Bronchial epithelial cell (primary cell): Measurements from ENCODE around the gene ZC2HC1B. TPM values are rescaled to one million over a fixed set of nuclear protein-coding genes. Genes with fewer than 3 reads are reported as not detected.

Experiments used
- DNase-seq: peaks from one replicate; pipeline ENCODE4 v3.0.0-alpha.2; 2010; ENCODE audit warnings: low read depth
- FAIRE-seq: peaks from 2 replicates; lab custom pipeline; 2011; peaks lifted over from hg19 to GRCh38; lab: Jason Lieb, UNC
- H3K27me3 ChIP-seq: 2 replicates; pipeline ENCODE4 v1.5.1; 2011; ENCODE audit warnings: low read length; ENCODE audit not compliant: control insufficient read depth, insufficient read depth
- H3K36me3 ChIP-seq: 2 replicates; pipeline ENCODE4 v1.5.1; 2011; ENCODE audit warnings: low read length; ENCODE audit not compliant: control insufficient read depth, insufficient read depth
- H3K4me3 ChIP-seq: 2 replicates; pipeline ENCODE4 v1.5.1; 2011; ENCODE audit warnings: mild to moderate bottlenecking, low read depth, low read length, control low read depth
- CTCF ChIP-seq: IDR thresholded peaks from 2 replicates; pipeline ENCODE4 v1.5.1; 2011; ENCODE audit warnings: mild to moderate bottlenecking, moderate library complexity, low read length, control low read depth, inconsistent platforms; ENCODE audit not compliant: insufficient read depth, severe bottlenecking
- total RNA-seq: library from RNA; depleted of rRNA; stranded (reverse); fragments of >200 nt; gene quantifications from 2 replicates; pipeline ENCODE4 v1.2.1, GENCODE V29; 2014

Gene ZC2HC1B
- total RNA-seq, 1 donor from 2014 or later, result not detected

GRCh38 chr6:143963158-143963919 is 99.1 kb downstream of the ZC2HC1B start:
- DNase-seq, result no peak
- FAIRE-seq, result no peak
- TF ChIP-seq CTCF, result no peak
- Histone ChIP-seq H3K36me3 (no peaks in the 10 kb centered on the region), H3K4me3 (no peak overlapping the region), H3K27me3 (no peaks in the 10 kb centered on the region)

GRCh38 chr6:143964674-143965081 is 100.4 kb downstream of the ZC2HC1B start:
- no peaks in the 10 kb centered on the region for H3K27me3 ChIP-seq
- no peak overlapping the region for H3K4me3 ChIP-seq
- DNase-seq, result no peak
- no peaks in the 10 kb centered on the region for H3K36me3 ChIP-seq
- no peak for FAIRE-seq
- no peak for TF ChIP-seq CTCF

GRCh38 chr6:143965503-143966171 is 101.4 kb downstream of the ZC2HC1B start:
- no peaks in the 10 kb centered on the region for H3K27me3 ChIP-seq
- peak; percentile 5 for DNase-seq
- FAIRE-seq, result no peak

GRCh38 chr6:143966312-143966711 is 102.0 kb downstream of the ZC2HC1B start:
- FAIRE-seq (no peak), DNase-seq (no peak)
- no peak for TF ChIP-seq CTCF
- Histone ChIP-seq H3K4me3 (no peak overlapping the region), H3K36me3 (no peaks in the 10 kb centered on the region), H3K27me3 (no peaks in the 10 kb centered on the region)

More at GRCh38 chr6:143965503-143966171, 101.4 kb downstream of the ZC2HC1B start:
- H3K36me3 ChIP-seq, result no peaks in the 10 kb centered on the region
- H3K4me3 ChIP-seq, result no peak overlapping the region
- no peak for TF ChIP-seq CTCF

- no peak for TF ChIP-seq CTCF
- no peaks in the 10 kb centered on the region for H3K27me3 ChIP-seq
- DNase-seq (no peak), FAIRE-seq (no peak)
- H3K36me3 ChIP-seq, result no peaks in the 10 kb centered on the region
- no peak overlapping the region for H3K4me3 ChIP-seq
Observed at GRCh38 chr6:143967706-143968376, 103.6 kb downstream of the ZC2HC1B start.
